CD14-positive monocyte (primary cell): Measurements from ENCODE around the gene KCTD18. TPM values are rescaled to one million over a fixed set of nuclear protein-coding genes. Genes with fewer than 3 reads are reported as not detected.

Source experiments
- DNase-seq, 3 donors: peaks; one replicate each; pipeline ENCODE4 v3.0.0-alpha.2; 2011 to 2022
- H2AFZ ChIP-seq: 2 replicates; pipeline ENCODE4 v1.6.0; 2012; ENCODE audit warnings: mild to moderate bottlenecking, low read depth, low read length, inconsistent platforms; ENCODE audit not compliant: insufficient read depth, poor library complexity, severe bottlenecking
- H3K27ac ChIP-seq, 2 donors: 1 replicate in 1 of 2; 2 replicates in 1 of 2; pipeline ENCODE4 v1.5.1; 2012 to 2013; ENCODE audit warnings: low read length in 2 of 2, control low read depth in 1 of 2, inconsistent platforms in 1 of 2, low read depth in 1 of 2, mild to moderate bottlenecking in 1 of 2
- H3K27me3 ChIP-seq, 2 donors: one replicate each; pipeline versions ENCODE4 v1.6.0 to v1.6.1; 2011 to 2013; ENCODE audit warnings: low read length in 2 of 2; ENCODE audit not compliant: control insufficient read depth in 2 of 2, insufficient read depth in 2 of 2
- H3K36me3 ChIP-seq, 2 donors: replicated peaks in 1 of 2; 1 replicate in 1 of 2; 2 replicates in 1 of 2; pipeline versions ENCODE4 v1.5.1 to v1.6.1; 2012 to 2013; ENCODE audit warnings: low read length in 2 of 2, control low read depth in 1 of 2, inconsistent platforms in 1 of 2, mild to moderate bottlenecking in 1 of 2; ENCODE audit not compliant: insufficient read depth in 2 of 2, control insufficient read depth in 1 of 2
- H3K4me1 ChIP-seq, 2 donors: 1 replicate in 1 of 2; 2 replicates in 1 of 2; pipeline versions ENCODE4 v1.5.1 to v1.6.1; 2012 to 2013; ENCODE audit warnings: low read length in 2 of 2, control low read depth in 1 of 2, inconsistent platforms in 1 of 2, mild to moderate bottlenecking in 1 of 2, moderate library complexity in 1 of 2; ENCODE audit not compliant: insufficient read depth in 2 of 2, control insufficient read depth in 1 of 2
- H3K4me2 ChIP-seq: replicated peaks from 2 replicates; pipeline ENCODE3; 2012; ENCODE audit warnings: low read length, moderate library complexity, mild to moderate bottlenecking; ENCODE audit not compliant: poor library complexity, severe bottlenecking; ENCODE audit errors: extremely low read depth
- H3K4me3 ChIP-seq, 3 experiments: fragments of 200-600 bp in 1 of 3; sonication (generic) in 1 of 3; replicated peaks in 1 of 3; 1 replicate in 2 of 3; 2 replicates in 1 of 3; pipeline ENCODE4 v1.5.1; 2011 to 2013; ENCODE audit warnings: low read length in 3 of 3, mild to moderate bottlenecking in 3 of 3, control low read depth in 2 of 3, low read depth in 2 of 3, inconsistent platforms in 1 of 3, moderate library complexity in 1 of 3
- H3K79me2 ChIP-seq: 2 replicates; pipeline ENCODE4 v1.6.0; 2012; ENCODE audit warnings: mild to moderate bottlenecking, control low read depth, inconsistent platforms, low read length, moderate library complexity; ENCODE audit not compliant: insufficient read depth
- H3K9ac ChIP-seq: 2 replicates; pipeline ENCODE4 v1.6.0; 2017; ENCODE audit warnings: low read length, mild to moderate bottlenecking; ENCODE audit not compliant: insufficient read depth, poor library complexity, severe bottlenecking
- H3K9me3 ChIP-seq, 2 donors: replicated peaks in 1 of 2; 1 replicate in 1 of 2; 2 replicates in 1 of 2; pipeline versions ENCODE4 v1.5.1 to v1.6.1; 2012 to 2013; ENCODE audit warnings: low read length in 2 of 2, control low read depth in 1 of 2; ENCODE audit not compliant: control insufficient read depth in 1 of 2, insufficient read depth in 1 of 2
- H4K20me1 ChIP-seq: 2 replicates; pipeline ENCODE4 v1.6.0; 2012; ENCODE audit warnings: mild to moderate bottlenecking, low read length, control low read depth, moderate library complexity; ENCODE audit not compliant: insufficient read depth
- H3K27ac Mint-ChIP-seq, 7 donors: one replicate each; pipeline ENCODE4 v1.8.0; 2020; ENCODE audit warnings: mild to moderate bottlenecking in 7 of 7, mixed read lengths in 7 of 7, moderate library complexity in 6 of 7, inconsistent platforms in 2 of 7
- H3K27me3 Mint-ChIP-seq, 3 donors: one replicate each; pipeline ENCODE4 v1.8.0; 2021 to 2022; ENCODE audit warnings: low read depth in 3 of 3, mild to moderate bottlenecking in 3 of 3, mixed read lengths in 3 of 3, moderate library complexity in 3 of 3, inconsistent platforms in 1 of 3
- H3K36me3 Mint-ChIP-seq, 2 donors: one replicate each; pipeline ENCODE4 v1.8.0; 2020; ENCODE audit warnings: mixed read lengths in 2 of 2, inconsistent platforms in 1 of 2, mild to moderate bottlenecking in 1 of 2
- H3K4me1 Mint-ChIP-seq: one replicate; pipeline ENCODE4 v1.8.0; 2020; ENCODE audit warnings: mild to moderate bottlenecking, mixed read lengths
- H3K4me3 Mint-ChIP-seq, 2 donors: one replicate each; pipeline ENCODE4 v1.8.0; 2020; ENCODE audit warnings: mild to moderate bottlenecking in 2 of 2, mixed read lengths in 2 of 2, moderate library complexity in 1 of 2
- H3K9me3 Mint-ChIP-seq, 7 donors: one replicate each; pipeline ENCODE4 v1.8.0; 2020 to 2022; ENCODE audit warnings: mixed read lengths in 7 of 7, mild to moderate bottlenecking in 6 of 7, moderate library complexity in 6 of 7, inconsistent platforms in 2 of 7
- WGBS: methylation state at CpG from one replicate; pipeline ENCODE4 v1.1.5; 2013; ENCODE audit warnings: missing lambda C conversion rate; ENCODE audit not compliant: insufficient coverage; 5-methylcytosine and 5-hydroxymethylcytosine counted together
- intact Hi-C, 2 donors: fragments of 100-400 bp; cut with micrococcal nuclease; formaldehyde crosslinking; loops; one replicate each; pipeline versions ENCODE4 v1.15.0 to v1.15.1; 2023
- polyA plus RNA-seq, 3 donors: library from polyadenylated mRNA; depleted of rRNA in 1 of 3; unstranded in 2 of 3; stranded (reverse) in 1 of 3; fragments of 300-500 nt in 2 of 3; fragments of >200 nt in 1 of 3; fragmentation: Illumina TruSeq in 2 of 3; gene quantifications; 1 replicate in 2 of 3; 2 replicates in 1 of 3; pipeline ENCODE4 v1.2.3, GENCODE V29; 2012 to 2021
- TF ChIP-seq, protein P1 (sequence below): fragments of 200-600 bp; IDR thresholded peaks from one replicate; pipeline ENCODE4 v1.8.0; 2022; ENCODE audit warnings: antibody characterized with exemption, mild to moderate bottlenecking

The KCTD18 gene
- polyA plus RNA-seq, 3 donors: 9.7 to 14.6 (median 11.8) TPM

DNA sequence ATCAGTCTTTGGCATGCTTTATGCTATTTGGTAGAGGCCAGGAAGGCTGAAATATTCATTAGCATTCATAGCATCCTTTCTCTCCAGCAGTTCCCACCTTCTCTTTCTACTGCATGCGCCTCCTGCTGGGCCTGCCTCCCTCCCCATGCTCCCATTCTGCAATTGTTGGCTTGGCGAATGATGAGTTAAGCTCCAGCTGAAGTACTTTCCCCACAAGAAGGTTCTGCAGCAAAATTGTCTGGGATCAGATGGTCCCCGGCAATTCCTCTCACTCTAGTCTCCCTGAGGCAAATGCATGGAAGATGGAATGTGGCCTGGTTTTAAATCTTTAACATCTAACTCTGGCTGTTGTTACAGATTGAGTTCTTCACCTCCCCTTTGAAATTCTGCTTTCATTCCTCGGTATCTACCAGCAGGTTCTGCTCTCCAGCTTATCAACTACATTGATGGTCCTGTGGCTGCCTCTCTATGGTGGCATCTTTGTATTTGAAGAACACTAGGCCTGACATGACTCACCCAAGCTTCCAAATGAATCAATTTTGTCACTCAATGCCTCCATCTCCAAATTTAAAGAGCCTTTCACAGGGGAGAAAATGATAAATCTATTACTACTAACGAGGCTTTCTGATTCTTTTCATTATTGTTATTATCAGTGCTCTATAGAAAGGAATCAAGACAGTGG, 55.9 kb downstream of the KCTD18 start:
- no peaks in the 10 kb centered on the region for H3K9me3 ChIP-seq
- 67% methylated on average over 3 of the region's 5 CpGs for WGBS
- Mint-ChIP-seq H3K27ac (peak overlapping the region in 1 of 7 donors; percentile 53), H3K36me3 (no peaks in the 10 kb centered on the region), H3K9me3 (peaks cover 0 to 3% (median 0%) of the 10 kb centered on the region in 7 donors), H3K27me3 (no peaks in the 10 kb centered on the region), H3K4me3 (no peak overlapping the region), H3K4me1 (peaks cover 53% of the 10 kb centered on the region)
- no peaks in the 10 kb centered on the region for H3K36me3 ChIP-seq
- H2AFZ ChIP-seq: no peak overlapping the region
- DNase-seq: no peak
- H3K4me1 ChIP-seq: peaks cover 38 to 54% of the 10 kb centered on the region in 2 donors
- no peaks in the 10 kb centered on the region for H3K27me3 ChIP-seq
- no peaks in the 10 kb centered on the region for H4K20me1 ChIP-seq
- no peak overlapping the region for H3K27ac ChIP-seq
- no peak overlapping the region for H3K4me3 ChIP-seq
- H3K79me2 ChIP-seq: no peaks in the 10 kb centered on the region
- intact Hi-C loops: no loop called here
- H3K4me2 ChIP-seq: no peak overlapping the region
- TF ChIP-seq, protein P1, sequence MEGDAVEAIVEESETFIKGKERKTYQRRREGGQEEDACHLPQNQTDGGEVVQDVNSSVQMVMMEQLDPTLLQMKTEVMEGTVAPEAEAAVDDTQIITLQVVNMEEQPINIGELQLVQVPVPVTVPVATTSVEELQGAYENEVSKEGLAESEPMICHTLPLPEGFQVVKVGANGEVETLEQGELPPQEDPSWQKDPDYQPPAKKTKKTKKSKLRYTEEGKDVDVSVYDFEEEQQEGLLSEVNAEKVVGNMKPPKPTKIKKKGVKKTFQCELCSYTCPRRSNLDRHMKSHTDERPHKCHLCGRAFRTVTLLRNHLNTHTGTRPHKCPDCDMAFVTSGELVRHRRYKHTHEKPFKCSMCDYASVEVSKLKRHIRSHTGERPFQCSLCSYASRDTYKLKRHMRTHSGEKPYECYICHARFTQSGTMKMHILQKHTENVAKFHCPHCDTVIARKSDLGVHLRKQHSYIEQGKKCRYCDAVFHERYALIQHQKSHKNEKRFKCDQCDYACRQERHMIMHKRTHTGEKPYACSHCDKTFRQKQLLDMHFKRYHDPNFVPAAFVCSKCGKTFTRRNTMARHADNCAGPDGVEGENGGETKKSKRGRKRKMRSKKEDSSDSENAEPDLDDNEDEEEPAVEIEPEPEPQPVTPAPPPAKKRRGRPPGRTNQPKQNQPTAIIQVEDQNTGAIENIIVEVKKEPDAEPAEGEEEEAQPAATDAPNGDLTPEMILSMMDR: no peak
- no peak overlapping the region for H3K9ac ChIP-seq

DNA sequence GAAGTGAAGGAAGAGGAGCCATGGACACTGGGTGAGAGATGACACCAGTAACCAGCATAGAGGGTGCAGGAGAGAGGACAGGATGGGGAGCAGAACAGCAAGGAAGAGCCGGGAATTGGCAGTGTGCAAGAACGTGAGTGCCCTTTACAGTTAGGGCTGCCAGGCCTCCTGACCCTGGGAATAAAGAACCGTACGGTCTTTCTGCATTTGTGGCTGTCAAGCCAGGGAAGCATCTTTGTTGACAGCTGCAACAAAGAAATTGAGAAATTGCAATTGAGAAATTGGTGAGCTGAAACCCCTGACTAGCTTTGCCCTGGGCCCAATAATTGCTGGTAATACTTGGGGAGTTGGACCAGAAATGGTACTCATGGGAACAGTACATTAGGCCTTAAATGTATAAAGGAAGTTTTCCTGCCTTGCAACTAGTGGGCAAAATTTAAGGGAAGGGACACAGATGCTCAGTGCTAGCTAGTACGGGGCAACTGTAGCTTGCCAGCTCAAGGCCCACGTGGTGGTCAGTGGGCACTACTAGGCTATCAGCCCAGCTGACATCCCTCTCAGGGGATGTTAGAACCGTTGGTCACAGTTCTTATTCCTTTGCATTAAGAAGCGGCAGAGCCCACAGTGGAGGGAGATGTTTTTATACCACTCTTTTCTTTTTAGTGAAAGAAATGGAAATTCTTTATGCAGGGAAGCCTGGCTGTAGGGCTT, 56.6 kb downstream of the KCTD18 start:
- H3K4me3 ChIP-seq: no peak overlapping the region
- whole genome bisulfite sequencing: 85% methylated on average over 4 of the region's 8 CpGs
- no peak overlapping the region for H3K9ac ChIP-seq
- TF ChIP-seq, protein P1: no peak
- H3K27me3 ChIP-seq: no peaks in the 10 kb centered on the region
- Mint-ChIP-seq H3K4me1 (peaks cover 53% of the 10 kb centered on the region), H3K9me3 (peaks cover 0 to 3% (median 0%) of the 10 kb centered on the region in 7 donors), H3K27ac (no peak overlapping the region), H3K36me3 (no peaks in the 10 kb centered on the region), H3K4me3 (no peak overlapping the region), H3K27me3 (no peaks in the 10 kb centered on the region)
- H3K4me2 ChIP-seq: no peak overlapping the region
- H3K36me3 ChIP-seq: no peaks in the 10 kb centered on the region
- intact Hi-C loops: no loop called here
- no peaks in the 10 kb centered on the region for H3K9me3 ChIP-seq
- no peaks in the 10 kb centered on the region for H3K79me2 ChIP-seq
- no peak for DNase-seq
- H4K20me1 ChIP-seq: no peaks in the 10 kb centered on the region
- H2AFZ ChIP-seq: no peak overlapping the region
- peaks cover 38 to 54% of the 10 kb centered on the region in 2 donors for H3K4me1 ChIP-seq
- no peak overlapping the region for H3K27ac ChIP-seq
